Panc1 (cell line): ENCODE measurements around the gene ARX. TPM values are rescaled to one million over a fixed set of nuclear protein-coding genes. Genes with fewer than 3 reads are reported as not detected.

Experiments
- ATAC-seq: fragments of 200-7000 bp; cut with Tn5 transposase; 2 replicates; pipeline ENCODE4 v1.9.1; 2020; ENCODE audit warnings: mild to moderate bottlenecking, moderate library complexity
- BruUV-seq: library from RNA; stranded (reverse); fragments of 400-500 nt; replicated peaks from 2 replicates; lab custom pipeline; 2021; lab: Mats Ljungman, UMichigan
- CTCF ChIA-PET: fragments of 300-600 bp; sonication (Branson Sonifier 250); formaldehyde crosslinking; loops from one replicate; lab custom pipeline; 2022; ENCODE audit warnings: antibody characterized with exemption; lab: Charles Lee
- POLR2A ChIA-PET: fragments of 300-600 bp; sonication (Branson Sonifier 250); formaldehyde crosslinking; loops from one replicate; lab custom pipeline; 2022; ENCODE audit warnings: antibody characterized with exemption; lab: Charles Lee
- DNase-seq: peaks from one replicate; pipeline ENCODE4 v3.0.0-alpha.2; 2010; ENCODE audit warnings: low read depth, low spot score
- H3K27ac ChIP-seq: 2 replicates; pipeline ENCODE4 v1.5.1; 2011; ENCODE audit warnings: mild to moderate bottlenecking, low read length, inconsistent platforms
- H3K27me3 ChIP-seq: fragments of 200-500 bp; sonication (Bioruptor generic); 2 replicates; pipeline ENCODE4 v1.6.0; 2014; ENCODE audit warnings: low read length, inconsistent platforms; ENCODE audit not compliant: control insufficient read depth, insufficient read depth
- H3K36me3 ChIP-seq: fragments of 200-500 bp; sonication (Bioruptor generic); 2 replicates; pipeline ENCODE4 v1.5.1; 2014; ENCODE audit warnings: inconsistent platforms, mild to moderate bottlenecking, low read length, moderate library complexity; ENCODE audit not compliant: control insufficient read depth, insufficient read depth
- H3K4me1 ChIP-seq: 2 replicates; pipeline ENCODE4 v1.5.1; 2011; ENCODE audit warnings: inconsistent platforms, mild to moderate bottlenecking, low read length, moderate library complexity; ENCODE audit not compliant: control insufficient read depth, insufficient read depth
- H3K4me3 ChIP-seq, 2 experiments: 2 replicates each; pipeline ENCODE4 v1.5.1; 2011 to 2012; ENCODE audit warnings: low read depth in 2 of 2, low read length in 2 of 2, mild to moderate bottlenecking in 2 of 2, inconsistent platforms in 1 of 2, moderate library complexity in 1 of 2
- H3K9me3 ChIP-seq: fragments of 200-500 bp; sonication (Bioruptor generic); 2 replicates; pipeline ENCODE4 v1.5.1; 2014; ENCODE audit warnings: low read depth, mild to moderate bottlenecking, inconsistent platforms, low read length, moderate library complexity; ENCODE audit not compliant: control insufficient read depth, insufficient read depth
- CTCF ChIP-seq: fragments of 450-650 bp; IDR thresholded peaks from 2 replicates; pipeline ENCODE4 v1.5.1; 2017; ENCODE audit warnings: mild to moderate bottlenecking
- POLR2AphosphoS5 ChIP-seq: IDR thresholded peaks from 2 replicates; pipeline ENCODE4 v1.6.1; 2012; ENCODE audit warnings: mild to moderate bottlenecking, low read depth, low read length, moderate library complexity
- REST ChIP-seq, 2 experiments: IDR thresholded peaks; 2 replicates each; pipeline ENCODE4 v1.6.1; 2011 to 2012; ENCODE audit warnings: low read depth in 2 of 2, control low read depth in 1 of 2, low read length in 1 of 2, mild to moderate bottlenecking in 1 of 2, moderate library complexity in 1 of 2; ENCODE audit not compliant: insufficient read depth in 1 of 2
- SIN3A ChIP-seq: IDR thresholded peaks from 2 replicates; pipeline ENCODE4 v1.6.1; 2012; ENCODE audit warnings: low read depth, mild to moderate bottlenecking, low read length, moderate library complexity, borderline replicate concordance; ENCODE audit not compliant: insufficient read depth
- TCF7L2 ChIP-seq: IDR thresholded peaks from 2 replicates; pipeline ENCODE4 v1.6.1; 2011; ENCODE audit warnings: mild to moderate bottlenecking, low read depth, low read length, inconsistent platforms
- in situ Hi-C: cut with HindIII; loops from 2 replicates; pipeline ENCODE4 v1.10.0; 2016; ENCODE audit warnings: low sequenced_read_pairs, low pct_unique_long_range_greater_than_20kb
- intact Hi-C: fragments of 100-400 bp; cut with micrococcal nuclease; formaldehyde crosslinking; loops from one replicate; pipeline ENCODE4 v1.10.0; 2022; ENCODE audit not compliant: unreplicated experiment
- total RNA-seq: library from RNA; stranded (reverse); gene quantifications from one replicate; pipeline ENCODE4 v1.2.1, GENCODE V29; 2021; ENCODE audit not compliant: unreplicated experiment

Gene ARX
- total RNA-seq, 1 experiment from 2014 or later = 0.15 TPM

GRCh38 chrX:25007059-25008053 is 8.4 kb downstream of the ARX start:
- BruUV-seq = no TSS peak
- Histone ChIP-seq H3K4me3 (peak overlapping the region in 1 of 2 experiments; percentile 24; a peak in 1 of 4 replicates), H3K36me3 (no peaks in the 10 kb centered on the region), H3K9me3 (no peaks in the 10 kb centered on the region), H3K27ac (no peak overlapping the region), H3K4me1 (no peaks in the 10 kb centered on the region), H3K27me3 (peaks cover 16% of the 10 kb centered on the region)
- CTCF ChIA-PET = no interaction called here
- in situ Hi-C loops (no loop called here), intact Hi-C loops (no loop called here)
- DNase-seq (no peak), ATAC-seq (no peak)
- POLR2A ChIA-PET = no interaction called here
- no peak for TF ChIP-seq POLR2AphosphoS5

GRCh38 chrX:25006586-25007058 is 9.1 kb downstream of the ARX start:
- ATAC-seq = no peak
- POLR2A ChIA-PET = no interaction called here
- CTCF ChIA-PET = no interaction called here
- no peak overlapping the region for H3K27ac ChIP-seq
- peak overlapping the region in 1 of 2 experiments; percentile 24; a peak in 1 of 4 replicates for H3K4me3 ChIP-seq
- in situ Hi-C loops = no loop called here
- no peak for DNase-seq
- no peaks in the 10 kb centered on the region for H3K4me1 ChIP-seq
- no TSS peak for BruUV-seq
- H3K27me3 ChIP-seq = peaks cover 16% of the 10 kb centered on the region
- intact Hi-C loops = no loop called here
- TF ChIP-seq SIN3A (no peak), REST (IDR thresholded peaks at IDR 0.05; ENCODE audit: insufficient read depth in 1 of 2, low read depth in 2 of 2, low read length in 1 of 2) (no peak), POLR2AphosphoS5 (no peak), CTCF (no peak), TCF7L2 (no peak)
- no peaks in the 10 kb centered on the region for H3K36me3 ChIP-seq
- no peaks in the 10 kb centered on the region for H3K9me3 ChIP-seq
